WTC11 (cell line): Measurements from ENCODE around the gene HTR6. TPM values are rescaled to one million over a fixed set of nuclear protein-coding genes. Genes with fewer than 3 reads are reported as not detected.

Experiments used
- ATAC-seq: fragments of 200-7000 bp; cut with Tn5 transposase; 2 replicates; pipeline ENCODE4 v1.10.0; 2021; ENCODE audit warnings: mild to moderate bottlenecking, moderate library complexity
- CTCF ChIA-PET: fragments of 300-600 bp; sonication (Branson Sonifier 250); formaldehyde crosslinking; loops from one replicate; lab custom pipeline; 2021; ENCODE audit warnings: antibody characterized with exemption; lab: Charles Lee
- POLR2A ChIA-PET: fragments of 350-600 bp; sonication (Branson Sonifier 250); formaldehyde crosslinking; loops from one replicate; lab custom pipeline; 2021; ENCODE audit warnings: antibody characterized with exemption; lab: Charles Lee
- DNase-seq: peaks from one replicate; pipeline ENCODE4 v3.0.0; 2021; ENCODE audit warnings: low spot score
- H3K27ac Mint-ChIP-seq: 2 replicates; pipeline ENCODE4 v1.8.0; 2021; ENCODE audit warnings: mixed read lengths
- H3K27me3 Mint-ChIP-seq: 2 replicates; pipeline ENCODE4 v1.8.0; 2021; ENCODE audit warnings: low read depth, mild to moderate bottlenecking, moderate library complexity, mixed read lengths
- H3K36me3 Mint-ChIP-seq: 2 replicates; pipeline ENCODE4 v1.8.0; 2021; ENCODE audit warnings: mixed read lengths
- H3K4me1 Mint-ChIP-seq: 2 replicates; pipeline ENCODE4 v1.8.0; 2022; ENCODE audit warnings: mixed read lengths
- H3K4me3 Mint-ChIP-seq: 2 replicates; pipeline ENCODE4 v1.8.0; 2021; ENCODE audit warnings: mild to moderate bottlenecking, moderate library complexity, mixed read lengths
- H3K9me3 Mint-ChIP-seq: 2 replicates; pipeline ENCODE4 v1.8.0; 2021; ENCODE audit warnings: mixed read lengths
- ATF2 ChIP-seq: sonication (generic); formaldehyde crosslinking; IDR thresholded peaks from 2 replicates; pipeline ENCODE4 v1.8.1; 2022; ENCODE audit warnings: low read depth, missing genetic modification reagents, borderline replicate concordance
- GABPB1 ChIP-seq: sonication (generic); formaldehyde crosslinking; IDR thresholded peaks from 2 replicates; pipeline ENCODE4 v1.8.1; 2023; ENCODE audit warnings: mild to moderate bottlenecking, missing genetic modification reagents
- IRF2 ChIP-seq: sonication (generic); formaldehyde crosslinking; IDR thresholded peaks from 2 replicates; pipeline ENCODE4 v1.8.0; 2022; ENCODE audit warnings: low read depth, missing genetic modification reagents, borderline replicate concordance
- NFATC4 ChIP-seq: fragments of 250-450 bp; sonication (Bioruptor Pico); IDR thresholded peaks from 2 replicates; pipeline ENCODE4 v1.9.0; 2021; ENCODE audit warnings: mild to moderate bottlenecking
- NR1H2 ChIP-seq: sonication (generic); formaldehyde crosslinking; IDR thresholded peaks from 2 replicates; pipeline ENCODE4 v1.9.0; 2021; ENCODE audit warnings: mild to moderate bottlenecking, moderate library complexity, missing genetic modification reagents
- RORB ChIP-seq: fragments of 250-450 bp; sonication (Bioruptor Pico); IDR thresholded peaks from 2 replicates; pipeline ENCODE4 v1.9.0; 2021; ENCODE audit warnings: mild to moderate bottlenecking
- ZMAT4 ChIP-seq: fragments of 250-450 bp; sonication (Bioruptor Pico); IDR thresholded peaks from 2 replicates; pipeline ENCODE4 v1.9.0; 2021; ENCODE audit warnings: mild to moderate bottlenecking
- ZNF425 ChIP-seq: fragments of 250-450 bp; sonication (Bioruptor Pico); conservative IDR thresholded peaks from 2 replicates; pipeline ENCODE4 v1.9.0; 2021; ENCODE audit warnings: mild to moderate bottlenecking
- ZSCAN18 ChIP-seq: fragments of 250-450 bp; sonication (Bioruptor Pico); IDR thresholded peaks from 2 replicates; pipeline ENCODE4 v2.1.2; 2022; ENCODE audit warnings: mild to moderate bottlenecking, moderate library complexity
- total RNA-seq: library from RNA; stranded (reverse); gene quantifications from 3 replicates; pipeline ENCODE4 v1.2.3, GENCODE V29; 2021
- TF ChIP-seq, protein P1 (sequence below): sonication (generic); formaldehyde crosslinking; IDR thresholded peaks from 2 replicates; pipeline ENCODE4 v1.8.0; 2022; ENCODE audit warnings: mild to moderate bottlenecking, missing genetic modification reagents
- TF ChIP-seq, protein P2 (sequence below): sonication (generic); formaldehyde crosslinking; conservative IDR thresholded peaks from 2 replicates; pipeline ENCODE4 v1.8.1; 2022; ENCODE audit warnings: mild to moderate bottlenecking, missing genetic modification reagents
- TF ChIP-seq, protein P3 (sequence below): sonication (generic); formaldehyde crosslinking; IDR thresholded peaks from 2 replicates; pipeline ENCODE4 v1.8.1; 2023; ENCODE audit warnings: mild to moderate bottlenecking, missing genetic modification reagents
- TF ChIP-seq, protein P4 (sequence below): sonication (generic); formaldehyde crosslinking; IDR thresholded peaks from 2 replicates; pipeline ENCODE4 v1.8.1; 2022; ENCODE audit warnings: missing genetic modification reagents, borderline replicate concordance

HTR6 gene
- total RNA-seq, 1 experiment from 2014 or later = 0.90 TPM

DNA sequence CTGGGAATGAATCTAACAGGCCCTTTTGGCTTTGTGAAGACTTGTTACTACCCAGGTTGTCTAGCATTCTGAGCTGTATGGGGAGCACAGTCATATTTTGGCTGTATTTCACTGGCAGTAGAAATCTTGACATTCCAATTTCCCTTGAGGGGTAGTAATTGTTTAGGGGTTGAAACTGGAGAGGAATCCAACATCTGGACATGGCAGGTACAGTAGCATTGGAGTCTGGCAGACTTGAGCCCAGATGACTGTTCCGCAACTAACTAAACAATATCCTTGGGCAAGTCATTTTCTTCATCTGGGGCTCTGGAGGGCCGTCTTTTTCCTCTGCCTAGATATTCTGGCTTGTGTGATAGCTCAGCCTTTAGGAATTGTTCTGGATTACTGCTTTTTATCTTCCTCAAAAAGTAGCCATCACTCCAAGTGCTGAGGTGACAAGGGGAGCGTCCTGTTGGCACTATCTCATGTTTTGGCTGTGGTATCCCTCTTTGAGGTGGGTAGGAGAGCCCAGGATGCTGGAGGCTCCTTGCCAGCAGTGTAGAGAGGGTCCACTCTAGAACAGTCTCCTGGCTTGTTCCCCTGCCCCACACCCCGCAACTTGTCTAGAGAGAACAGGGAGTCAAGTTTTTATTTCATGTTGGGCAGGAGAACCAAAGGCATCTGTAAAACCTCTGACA, 43.3 kb upstream of the HTR6 start (continued):
- TF ChIP-seq, protein P1, sequence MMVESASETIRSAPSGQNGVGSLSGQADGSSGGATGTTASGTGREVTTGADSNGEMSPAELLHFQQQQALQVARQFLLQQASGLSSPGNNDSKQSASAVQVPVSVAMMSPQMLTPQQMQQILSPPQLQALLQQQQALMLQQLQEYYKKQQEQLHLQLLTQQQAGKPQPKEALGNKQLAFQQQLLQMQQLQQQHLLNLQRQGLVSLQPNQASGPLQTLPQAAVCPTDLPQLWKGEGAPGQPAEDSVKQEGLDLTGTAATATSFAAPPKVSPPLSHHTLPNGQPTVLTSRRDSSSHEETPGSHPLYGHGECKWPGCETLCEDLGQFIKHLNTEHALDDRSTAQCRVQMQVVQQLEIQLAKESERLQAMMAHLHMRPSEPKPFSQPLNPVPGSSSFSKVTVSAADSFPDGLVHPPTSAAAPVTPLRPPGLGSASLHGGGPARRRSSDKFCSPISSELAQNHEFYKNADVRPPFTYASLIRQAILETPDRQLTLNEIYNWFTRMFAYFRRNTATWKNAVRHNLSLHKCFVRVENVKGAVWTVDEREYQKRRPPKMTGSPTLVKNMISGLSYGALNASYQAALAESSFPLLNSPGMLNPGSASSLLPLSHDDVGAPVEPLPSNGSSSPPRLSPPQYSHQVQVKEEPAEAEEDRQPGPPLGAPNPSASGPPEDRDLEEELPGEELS (CRISPR knock-in tag) = no peak

- H3K9me3 Mint-ChIP-seq = no peaks in the 10 kb centered on the region
- POLR2A ChIA-PET = no interaction called here
- no peak overlapping the region for H3K4me3 Mint-ChIP-seq
- no peaks in the 10 kb centered on the region; the same call in 1 of the 2 replicates for H3K27me3 Mint-ChIP-seq
- H3K4me1 Mint-ChIP-seq = peaks cover 24% of the 10 kb centered on the region
- ATAC-seq (no peak), DNase-seq (no peak)
- CTCF ChIA-PET = no interaction called here
- TF ChIP-seq ZNF425 (CRISPR knock-in tag) (no peak), ZMAT4 (CRISPR knock-in tag) (no peak), GABPB1 (no peak), NR1H2 (CRISPR knock-in tag) (no peak), IRF2 (CRISPR knock-in tag) (no peak), NFATC4 (CRISPR knock-in tag) (no peak), RORB (CRISPR knock-in tag) (no peak), ZSCAN18 (CRISPR knock-in tag) (no peak), ATF2 (CRISPR knock-in tag) (no peak)
- TF ChIP-seq, protein P2, sequence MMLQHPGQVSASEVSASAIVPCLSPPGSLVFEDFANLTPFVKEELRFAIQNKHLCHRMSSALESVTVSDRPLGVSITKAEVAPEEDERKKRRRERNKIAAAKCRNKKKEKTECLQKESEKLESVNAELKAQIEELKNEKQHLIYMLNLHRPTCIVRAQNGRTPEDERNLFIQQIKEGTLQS (CRISPR knock-in tag) = no peak
- TF ChIP-seq, protein P3, sequence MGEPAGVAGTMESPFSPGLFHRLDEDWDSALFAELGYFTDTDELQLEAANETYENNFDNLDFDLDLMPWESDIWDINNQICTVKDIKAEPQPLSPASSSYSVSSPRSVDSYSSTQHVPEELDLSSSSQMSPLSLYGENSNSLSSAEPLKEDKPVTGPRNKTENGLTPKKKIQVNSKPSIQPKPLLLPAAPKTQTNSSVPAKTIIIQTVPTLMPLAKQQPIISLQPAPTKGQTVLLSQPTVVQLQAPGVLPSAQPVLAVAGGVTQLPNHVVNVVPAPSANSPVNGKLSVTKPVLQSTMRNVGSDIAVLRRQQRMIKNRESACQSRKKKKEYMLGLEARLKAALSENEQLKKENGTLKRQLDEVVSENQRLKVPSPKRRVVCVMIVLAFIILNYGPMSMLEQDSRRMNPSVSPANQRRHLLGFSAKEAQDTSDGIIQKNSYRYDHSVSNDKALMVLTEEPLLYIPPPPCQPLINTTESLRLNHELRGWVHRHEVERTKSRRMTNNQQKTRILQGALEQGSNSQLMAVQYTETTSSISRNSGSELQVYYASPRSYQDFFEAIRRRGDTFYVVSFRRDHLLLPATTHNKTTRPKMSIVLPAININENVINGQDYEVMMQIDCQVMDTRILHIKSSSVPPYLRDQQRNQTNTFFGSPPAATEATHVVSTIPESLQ (CRISPR knock-in tag) = no peak
- TF ChIP-seq, protein P4, sequence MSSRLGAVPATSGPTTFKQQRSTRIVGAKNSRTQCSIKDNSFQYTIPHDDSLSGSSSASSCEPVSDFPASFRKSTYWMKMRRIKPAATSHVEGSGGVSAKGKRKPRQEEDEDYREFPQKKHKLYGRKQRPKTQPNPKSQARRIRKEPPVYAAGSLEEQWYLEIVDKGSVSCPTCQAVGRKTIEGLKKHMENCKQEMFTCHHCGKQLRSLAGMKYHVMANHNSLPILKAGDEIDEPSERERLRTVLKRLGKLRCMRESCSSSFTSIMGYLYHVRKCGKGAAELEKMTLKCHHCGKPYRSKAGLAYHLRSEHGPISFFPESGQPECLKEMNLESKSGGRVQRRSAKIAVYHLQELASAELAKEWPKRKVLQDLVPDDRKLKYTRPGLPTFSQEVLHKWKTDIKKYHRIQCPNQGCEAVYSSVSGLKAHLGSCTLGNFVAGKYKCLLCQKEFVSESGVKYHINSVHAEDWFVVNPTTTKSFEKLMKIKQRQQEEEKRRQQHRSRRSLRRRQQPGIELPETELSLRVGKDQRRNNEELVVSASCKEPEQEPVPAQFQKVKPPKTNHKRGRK (CRISPR knock-in tag) = no peak
- peak overlapping the region; percentile 22; the same call in 1 of the 2 replicates for H3K27ac Mint-ChIP-seq
- H3K36me3 Mint-ChIP-seq = peaks cover 10% of the 10 kb centered on the region
These were observed 42.5 kb upstream of the HTR6 start for GRCh38 chr1:19622204-19622603.
